ENCODE measurements around the gene NHLRC4. TPM values are rescaled to one million over a fixed set of nuclear protein-coding genes. Genes with fewer than 3 reads are reported as not detected.

NHLRC4 gene
- total and polyA plus RNA-seq, 2 of the 13 experiments (the other 11 are each of a cell fraction or from before 2014, with no cell fraction given): 0.40 to 0.59 TPM

GRCh38 chr16:588889-589657 is 22.3 kb downstream of the NHLRC4 start (continued):
- TF ChIP-seq AFF4 (CRISPR knock-in tag; IDR thresholded peaks at IDR 0.05) (no peak), ZNF768 (CRISPR knock-in tag; IDR thresholded peaks at IDR 0.05) (peak; percentile 53; the same call in 1 of the 2 replicates), ZBTB7B (CRISPR knock-in tag; IDR thresholded peaks at IDR 0.05) (no peak), NR0B2 (CRISPR knock-in tag; IDR thresholded peaks at IDR 0.05) (peak; percentile 63; the same call in 1 of the 2 replicates), ZNF33B (CRISPR knock-in tag; IDR thresholded peaks at IDR 0.05) (peak; percentile 75; the same call in 1 of the 2 replicates), SIX4 (CRISPR knock-in tag; IDR thresholded peaks at IDR 0.05) (0 out of 2 replicates have a peak, but pooled peaks have one; percentile 23), ZFY (CRISPR knock-in tag; IDR thresholded peaks at IDR 0.05) (peak; percentile 84), SATB2 (CRISPR knock-in tag; IDR thresholded peaks at IDR 0.05) (no peak), ELF3 (CRISPR knock-in tag; IDR thresholded peaks at IDR 0.05) (no peak), RBAK (CRISPR knock-in tag; IDR thresholded peaks at IDR 0.05) (no peak), ISX (CRISPR knock-in tag; conservative IDR thresholded peaks at IDR 0.05) (no peak), ZNF557 (CRISPR knock-in tag; IDR thresholded peaks at IDR 0.05) (0 out of 2 replicates have a peak, but pooled peaks have one; percentile 53), HDAC6 (IDR thresholded peaks at IDR 0.05; ENCODE audit: low read depth, low read length) (no peak)
- TF ChIP-seq, protein P1, sequence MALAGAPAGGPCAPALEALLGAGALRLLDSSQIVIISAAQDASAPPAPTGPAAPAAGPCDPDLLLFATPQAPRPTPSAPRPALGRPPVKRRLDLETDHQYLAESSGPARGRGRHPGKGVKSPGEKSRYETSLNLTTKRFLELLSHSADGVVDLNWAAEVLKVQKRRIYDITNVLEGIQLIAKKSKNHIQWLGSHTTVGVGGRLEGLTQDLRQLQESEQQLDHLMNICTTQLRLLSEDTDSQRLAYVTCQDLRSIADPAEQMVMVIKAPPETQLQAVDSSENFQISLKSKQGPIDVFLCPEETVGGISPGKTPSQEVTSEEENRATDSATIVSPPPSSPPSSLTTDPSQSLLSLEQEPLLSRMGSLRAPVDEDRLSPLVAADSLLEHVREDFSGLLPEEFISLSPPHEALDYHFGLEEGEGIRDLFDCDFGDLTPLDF (CRISPR knock-in tag; IDR thresholded peaks at IDR 0.05): no peak
- TF ChIP-seq, protein P2, sequence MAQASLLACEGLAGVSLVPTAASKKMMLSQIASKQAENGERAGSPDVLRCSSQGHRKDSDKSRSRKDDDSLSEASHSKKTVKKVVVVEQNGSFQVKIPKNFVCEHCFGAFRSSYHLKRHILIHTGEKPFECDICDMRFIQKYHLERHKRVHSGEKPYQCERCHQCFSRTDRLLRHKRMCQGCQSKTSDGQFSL (CRISPR knock-in tag; IDR thresholded peaks at IDR 0.05): 0 out of 2 replicates have a peak, but pooled peaks have one; percentile 34
- TF ChIP-seq, protein P3, sequence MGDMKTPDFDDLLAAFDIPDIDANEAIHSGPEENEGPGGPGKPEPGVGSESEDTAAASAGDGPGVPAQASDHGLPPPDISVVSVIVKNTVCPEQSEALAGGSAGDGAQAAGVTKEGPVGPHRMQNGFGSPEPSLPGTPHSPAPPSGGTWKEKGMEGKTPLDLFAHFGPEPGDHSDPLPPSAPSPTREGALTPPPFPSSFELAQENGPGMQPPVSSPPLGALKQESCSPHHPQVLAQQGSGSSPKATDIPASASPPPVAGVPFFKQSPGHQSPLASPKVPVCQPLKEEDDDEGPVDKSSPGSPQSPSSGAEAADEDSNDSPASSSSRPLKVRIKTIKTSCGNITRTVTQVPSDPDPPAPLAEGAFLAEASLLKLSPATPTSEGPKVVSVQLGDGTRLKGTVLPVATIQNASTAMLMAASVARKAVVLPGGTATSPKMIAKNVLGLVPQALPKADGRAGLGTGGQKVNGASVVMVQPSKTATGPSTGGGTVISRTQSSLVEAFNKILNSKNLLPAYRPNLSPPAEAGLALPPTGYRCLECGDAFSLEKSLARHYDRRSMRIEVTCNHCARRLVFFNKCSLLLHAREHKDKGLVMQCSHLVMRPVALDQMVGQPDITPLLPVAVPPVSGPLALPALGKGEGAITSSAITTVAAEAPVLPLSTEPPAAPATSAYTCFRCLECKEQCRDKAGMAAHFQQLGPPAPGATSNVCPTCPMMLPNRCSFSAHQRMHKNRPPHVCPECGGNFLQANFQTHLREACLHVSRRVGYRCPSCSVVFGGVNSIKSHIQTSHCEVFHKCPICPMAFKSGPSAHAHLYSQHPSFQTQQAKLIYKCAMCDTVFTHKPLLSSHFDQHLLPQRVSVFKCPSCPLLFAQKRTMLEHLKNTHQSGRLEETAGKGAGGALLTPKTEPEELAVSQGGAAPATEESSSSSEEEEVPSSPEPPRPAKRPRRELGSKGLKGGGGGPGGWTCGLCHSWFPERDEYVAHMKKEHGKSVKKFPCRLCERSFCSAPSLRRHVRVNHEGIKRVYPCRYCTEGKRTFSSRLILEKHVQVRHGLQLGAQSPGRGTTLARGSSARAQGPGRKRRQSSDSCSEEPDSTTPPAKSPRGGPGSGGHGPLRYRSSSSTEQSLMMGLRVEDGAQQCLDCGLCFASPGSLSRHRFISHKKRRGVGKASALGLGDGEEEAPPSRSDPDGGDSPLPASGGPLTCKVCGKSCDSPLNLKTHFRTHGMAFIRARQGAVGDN (CRISPR knock-in tag; IDR thresholded peaks at IDR 0.05): peak; percentile 47
- TF ChIP-seq, protein P4, sequence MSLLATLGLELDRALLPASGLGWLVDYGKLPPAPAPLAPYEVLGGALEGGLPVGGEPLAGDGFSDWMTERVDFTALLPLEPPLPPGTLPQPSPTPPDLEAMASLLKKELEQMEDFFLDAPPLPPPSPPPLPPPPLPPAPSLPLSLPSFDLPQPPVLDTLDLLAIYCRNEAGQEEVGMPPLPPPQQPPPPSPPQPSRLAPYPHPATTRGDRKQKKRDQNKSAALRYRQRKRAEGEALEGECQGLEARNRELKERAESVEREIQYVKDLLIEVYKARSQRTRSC (CRISPR knock-in tag; IDR thresholded peaks at IDR 0.05; ENCODE audit: low read depth): 0 out of 2 replicates have a peak, but pooled peaks have one; percentile 62
